Inflammatory macrophage (primary cell): Measurements from ENCODE around the gene CCNC.

Experiments used
- DNase-seq, 2 donors: peaks; one replicate each; pipeline ENCODE4 v3.0.0-alpha.2; 2020 to 2022

Gene CCNC

DNA sequence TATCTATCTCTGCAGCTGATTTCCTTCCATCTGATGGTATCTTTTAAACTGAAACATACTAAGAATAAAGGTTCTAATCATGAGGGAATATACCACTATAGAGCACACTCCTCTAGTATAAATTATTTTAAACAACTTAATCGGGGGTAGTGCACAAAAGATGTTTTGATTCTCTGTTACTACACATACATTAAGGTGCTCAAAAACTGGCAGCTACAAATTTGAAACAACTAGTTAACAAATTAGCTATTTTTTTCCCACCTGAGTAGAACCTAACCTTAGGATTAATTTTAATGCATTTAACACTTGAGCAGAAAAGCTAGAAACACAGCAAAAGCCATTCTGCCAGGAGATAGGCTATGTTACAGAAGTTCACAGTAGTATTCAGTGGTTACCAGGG lies 23.0 kb downstream of the CCNC start:
- no peak for DNase-seq

DNA sequence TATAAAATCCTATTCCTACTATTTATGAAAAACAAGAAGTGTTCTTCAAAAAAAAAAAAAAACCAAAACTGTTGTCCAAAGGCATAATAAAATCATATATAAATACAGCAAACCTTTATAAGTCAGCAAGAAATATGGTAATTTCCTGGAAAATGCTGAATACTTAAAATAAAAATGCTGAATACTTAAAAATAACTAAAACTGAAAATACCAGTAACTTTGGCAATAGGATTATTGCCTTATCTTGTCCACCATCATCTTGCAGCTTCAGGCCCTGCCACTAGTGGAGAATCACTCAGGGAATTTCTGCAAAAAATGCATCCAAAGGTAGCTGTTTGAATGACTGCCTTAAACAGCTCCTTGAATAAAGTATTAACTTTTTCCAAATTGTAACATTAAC lies 24.5 kb downstream of the CCNC start:
- no peak for DNase-seq

- no peak for DNase-seq
Measured at GRCh38 chr6:99530627-99531026, 37.8 kb downstream of the CCNC start.

GRCh38 chr6:99522531-99522930 lies 45.9 kb downstream of the CCNC start:
- no peak for DNase-seq

GRCh38 chr6:99521633-99522151 lies 46.8 kb downstream of the CCNC start:
- peak in 1 of 2 donors; percentile 13 for DNase-seq

DNA sequence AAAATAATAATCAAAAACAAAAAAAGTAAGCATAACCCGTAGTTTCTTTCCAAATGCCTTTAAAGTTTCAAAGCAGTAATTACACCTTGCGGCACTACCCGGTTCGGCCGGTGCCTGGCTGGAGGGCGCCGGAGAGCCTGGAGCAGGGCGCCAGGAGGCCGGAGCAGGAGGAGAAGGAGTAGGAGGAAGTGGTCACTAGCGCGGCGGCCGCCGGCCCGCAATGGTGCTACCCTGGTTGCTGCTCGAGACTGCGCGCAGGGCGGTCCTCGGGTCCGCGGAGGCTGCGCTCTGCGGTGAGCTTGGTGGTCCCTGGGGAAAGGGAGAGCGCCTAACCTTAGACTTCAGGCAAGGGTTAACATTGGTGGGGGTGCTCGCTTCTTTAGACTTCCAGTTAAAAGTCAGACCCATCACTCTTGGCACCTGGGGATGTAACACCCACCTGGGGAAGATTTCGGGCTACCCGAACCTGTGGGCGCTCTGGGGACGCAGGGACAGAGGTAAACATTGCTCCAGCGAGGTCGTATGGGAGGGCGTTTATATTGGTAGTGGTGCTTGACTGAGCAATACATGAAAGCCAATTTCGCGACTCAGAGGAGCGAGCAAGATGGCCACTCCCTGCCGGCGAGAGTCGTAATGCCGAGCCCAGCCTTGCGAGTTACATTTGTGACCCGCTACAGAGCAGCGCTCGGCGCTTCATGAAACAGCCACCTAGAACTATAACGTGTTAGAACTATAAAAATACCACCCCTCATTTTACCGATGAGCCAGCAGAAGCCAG lies 47.4 kb downstream of the CCNC start:
- peak; percentile 85 to 86 for DNase-seq

DNA sequence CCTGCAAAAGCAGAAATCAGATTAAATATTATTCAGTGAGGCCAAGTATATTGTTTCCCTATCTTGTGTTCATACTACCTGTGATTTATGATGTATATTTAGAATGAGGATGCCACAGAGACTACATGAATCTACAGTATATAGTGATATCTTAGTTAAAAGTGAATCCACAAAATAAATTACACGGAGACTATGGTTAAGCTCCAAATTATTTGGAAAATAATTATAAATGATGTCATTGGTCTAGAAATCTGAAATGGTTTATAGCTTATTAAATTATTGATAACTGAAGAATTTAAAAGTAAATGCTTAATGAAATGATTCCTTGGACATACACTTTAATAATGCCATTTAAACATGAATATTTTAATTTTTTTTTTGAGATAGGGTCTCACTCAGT lies 49.0 kb downstream of the CCNC start:
- DNase-seq: no peak

DNA sequence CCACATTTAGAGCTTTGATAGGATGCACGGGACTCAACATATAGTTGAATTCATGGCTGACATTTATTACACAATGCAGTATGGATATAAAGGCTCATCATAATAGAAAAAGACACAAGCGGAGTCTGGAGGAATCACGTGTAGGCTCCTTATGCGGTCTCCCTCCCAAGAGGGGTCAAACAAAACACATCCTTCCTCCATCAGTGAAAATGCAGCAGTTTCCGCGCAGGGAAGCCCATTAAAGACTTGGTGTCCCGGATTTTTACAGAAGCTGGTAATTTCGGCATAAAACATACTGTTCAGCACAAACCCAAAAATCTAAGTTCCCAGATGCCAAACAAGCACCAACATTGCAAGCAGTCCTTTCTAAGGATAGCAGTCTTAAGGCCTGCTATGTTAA lies 54.4 kb downstream of the CCNC start:
- no peak for DNase-seq

- DNase-seq: no peak
Measured at GRCh38 chr6:99512033-99512432, 56.4 kb downstream of the CCNC start.

- no peak for DNase-seq
Measured at GRCh38 chr6:99507648-99508047, 60.8 kb downstream of the CCNC start.

- DNase-seq: no peak
Measured at GRCh38 chr6:99501762-99502161, 66.7 kb downstream of the CCNC start.

DNA sequence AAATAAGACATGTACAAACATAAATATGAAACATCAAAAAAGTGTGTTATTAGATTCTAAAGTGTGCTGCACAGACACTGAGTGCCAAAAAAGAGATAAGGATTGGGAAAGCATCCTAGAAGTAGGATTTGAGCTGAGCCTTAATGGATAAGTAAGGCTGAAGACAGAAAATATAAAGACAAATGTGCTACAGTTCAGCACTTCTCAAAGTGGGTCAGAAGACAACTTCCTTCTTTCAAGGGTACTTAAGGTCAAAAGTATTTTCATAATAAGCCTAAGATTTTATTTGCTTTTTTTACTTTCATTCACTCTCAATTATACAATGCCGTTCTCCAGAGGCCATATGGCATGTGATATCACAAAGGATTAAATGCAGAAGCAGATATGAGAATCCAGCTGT lies 70.0 kb downstream of the CCNC start:
- no peak for DNase-seq

GRCh38 chr6:99495466-99495865 lies 73.0 kb downstream of the CCNC start:
- no peak for DNase-seq
